Hepatic stellate cell (primary cell): ENCODE measurements around the gene FBLN1.
A peak's percentile ranks its signal among the peaks of the same experiment; 100 is the strongest.
"Not testable (repeated sequence)": the region's sequence is repeated elsewhere in the genome, so short reads cannot be mapped to it uniquely, and the experiment has no call there.

Experiments
- DNase-seq: peaks from one replicate; pipeline ENCODE4 v3.0.0; 2011; ENCODE audit warnings: low spot score

FBLN1 gene

GRCh38 chr22:45476814-45477213 is 25.9 kb upstream of the FBLN1 start:
- no peak for DNase-seq

GRCh38 chr22:45477366-45478107 is 25.1 kb upstream of the FBLN1 start:
- DNase-seq: no peak

DNA sequence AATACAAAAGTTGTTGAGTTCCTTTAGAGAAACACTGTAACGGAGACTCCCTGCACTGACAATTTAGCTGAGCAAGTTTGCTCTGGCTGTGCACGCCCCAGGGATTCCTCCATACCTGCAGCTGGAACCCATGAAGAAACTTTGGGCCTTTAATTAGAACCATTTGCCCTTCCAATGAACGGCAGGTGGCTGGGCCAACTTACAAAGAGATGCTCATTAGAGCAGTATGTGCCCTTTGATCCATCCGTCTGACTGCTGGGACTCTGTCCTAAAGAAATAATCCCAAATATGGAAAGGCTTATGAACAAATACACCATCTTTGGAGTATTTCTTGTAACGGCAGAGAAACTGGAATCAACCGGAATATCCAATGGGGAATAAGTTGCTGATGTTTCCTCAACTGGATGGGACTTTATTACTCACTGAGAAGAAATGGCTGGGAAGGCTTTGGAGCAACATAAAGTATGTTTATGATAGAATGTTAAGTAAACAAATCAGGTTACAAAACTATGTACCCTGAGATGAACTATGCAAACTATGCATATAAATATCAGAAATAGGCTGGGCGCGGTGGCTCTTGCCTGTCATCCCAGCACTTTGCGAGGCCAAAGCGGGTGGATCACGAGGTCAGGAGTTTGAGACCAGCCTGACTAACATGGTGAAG is 24.4 kb upstream of the FBLN1 start:
- peak; percentile 87 for DNase-seq

GRCh38 chr22:45480717-45481116 is 22.0 kb upstream of the FBLN1 start:
- no peak for DNase-seq

DNA sequence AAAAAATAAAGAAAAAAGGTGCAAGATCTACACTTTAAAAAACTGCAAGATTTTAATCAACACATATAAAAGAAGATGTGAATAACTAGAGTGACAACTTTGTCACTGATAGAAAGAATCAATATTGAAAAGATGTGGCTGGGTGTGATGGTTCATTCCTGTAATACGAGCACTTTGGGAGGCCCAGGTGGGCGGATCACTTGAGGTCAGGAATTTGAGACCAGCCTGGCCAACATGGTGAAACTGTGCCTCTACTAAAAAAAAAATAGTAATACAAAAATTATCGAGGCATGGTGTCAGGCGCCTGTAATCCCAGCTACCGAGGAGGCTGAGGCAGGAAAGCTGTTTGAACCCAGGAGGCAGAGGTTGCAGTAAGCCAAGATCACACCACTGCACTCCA is 21.0 kb upstream of the FBLN1 start:
- no peak for DNase-seq

DNA sequence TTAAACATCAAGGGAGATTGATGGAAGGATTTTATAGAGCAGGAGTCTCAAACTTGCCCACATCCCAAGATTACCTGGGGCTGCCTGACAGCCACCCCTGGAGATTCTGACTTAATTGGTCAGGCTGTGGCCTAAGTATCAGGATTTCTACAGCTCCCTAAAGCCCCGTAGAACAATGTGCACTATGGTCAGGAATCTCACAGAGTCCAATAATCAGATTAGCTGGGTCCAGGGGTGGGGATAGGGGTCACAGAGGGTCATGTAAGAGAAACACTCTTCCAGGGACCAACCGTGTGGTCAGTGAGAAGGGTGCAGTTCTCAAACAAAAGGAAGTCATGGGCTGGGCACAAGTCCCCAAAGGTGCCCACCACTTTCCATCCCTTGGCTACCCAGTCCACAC is 20.5 kb upstream of the FBLN1 start:
- DNase-seq: no peak

DNA sequence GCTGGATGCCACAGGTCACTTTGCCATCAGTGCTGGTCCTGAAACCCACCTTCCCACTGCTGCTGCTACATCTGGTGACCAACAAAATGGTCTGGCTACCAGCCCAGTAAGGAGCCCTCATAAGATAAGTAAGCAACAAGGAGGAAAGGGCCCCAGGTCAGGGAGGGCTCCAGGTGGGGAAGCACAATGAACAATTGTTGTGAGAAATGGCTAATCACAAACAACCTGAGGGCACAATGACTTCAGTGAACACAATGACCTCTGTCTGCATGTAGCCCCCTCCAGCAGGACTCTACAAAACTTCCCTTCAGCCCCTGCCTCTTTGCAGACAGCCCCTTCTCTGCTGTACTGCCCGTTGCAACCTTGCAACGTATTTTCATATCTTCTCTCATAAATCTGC is 19.4 kb upstream of the FBLN1 start:
- DNase-seq: no peak

- no peak for DNase-seq
Observed at GRCh38 chr22:45483918-45484499, 18.7 kb upstream of the FBLN1 start.

DNA sequence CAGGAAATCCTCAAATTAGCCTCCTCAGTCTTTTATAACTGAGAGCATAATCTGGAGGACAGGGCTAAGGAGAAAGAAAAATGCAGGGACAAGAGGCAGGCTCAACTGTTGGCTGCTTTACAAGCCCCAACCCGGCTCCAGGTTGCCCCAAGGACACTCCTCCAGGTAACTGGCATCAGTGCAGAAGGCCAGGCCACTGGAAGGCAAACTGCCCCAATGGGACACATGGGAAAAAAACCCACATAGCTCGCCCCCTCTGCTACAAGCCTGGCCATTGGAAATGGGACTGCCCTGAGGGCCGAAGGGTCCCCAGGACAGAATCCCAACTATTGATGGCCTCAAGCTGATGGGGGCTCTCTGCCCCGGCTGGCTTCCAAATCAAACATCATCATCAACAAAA is 17.9 kb upstream of the FBLN1 start:
- no peak for DNase-seq

DNA sequence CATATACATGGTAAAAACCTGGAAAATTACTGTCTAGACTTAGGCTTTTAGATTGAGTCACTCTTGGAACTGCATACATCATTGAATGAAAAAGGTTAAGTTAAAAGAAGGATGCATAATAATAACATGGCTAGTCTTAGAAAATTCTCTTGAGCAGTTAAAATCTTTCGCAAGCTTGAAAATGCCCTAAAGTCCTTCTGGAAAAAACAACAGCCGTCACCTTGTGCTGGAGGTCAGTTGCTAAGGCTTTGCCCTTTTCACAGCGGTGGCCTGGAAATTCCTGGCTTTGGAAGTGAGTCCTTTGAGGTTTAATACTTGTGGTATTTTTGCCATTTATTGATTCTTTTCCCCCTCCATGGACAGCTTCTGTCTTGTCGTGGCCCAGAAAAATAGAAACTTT is 17.4 kb upstream of the FBLN1 start:
- DNase-seq: no peak

- DNase-seq: no peak
Observed at GRCh38 chr22:45488764-45489370, 13.8 kb upstream of the FBLN1 start.

- no peak for DNase-seq
Observed at GRCh38 chr22:45490836-45491235, 11.8 kb upstream of the FBLN1 start.

- no peak for DNase-seq
Observed at GRCh38 chr22:45491841-45492240, 10.8 kb upstream of the FBLN1 start.

- no peak for DNase-seq
Observed at GRCh38 chr22:45493286-45493771, 9.4 kb upstream of the FBLN1 start.

GRCh38 chr22:45494306-45494705 is 8.4 kb upstream of the FBLN1 start:
- not testable (repeated sequence) for DNase-seq

- not testable (repeated sequence) for DNase-seq
Observed at GRCh38 chr22:45495616-45496015, 7.1 kb upstream of the FBLN1 start.

- DNase-seq: no peak
Observed at GRCh38 chr22:45496451-45496941, 6.2 kb upstream of the FBLN1 start.

GRCh38 chr22:45497351-45498145 is 5.1 kb upstream of the FBLN1 start:
- DNase-seq: no peak

DNA sequence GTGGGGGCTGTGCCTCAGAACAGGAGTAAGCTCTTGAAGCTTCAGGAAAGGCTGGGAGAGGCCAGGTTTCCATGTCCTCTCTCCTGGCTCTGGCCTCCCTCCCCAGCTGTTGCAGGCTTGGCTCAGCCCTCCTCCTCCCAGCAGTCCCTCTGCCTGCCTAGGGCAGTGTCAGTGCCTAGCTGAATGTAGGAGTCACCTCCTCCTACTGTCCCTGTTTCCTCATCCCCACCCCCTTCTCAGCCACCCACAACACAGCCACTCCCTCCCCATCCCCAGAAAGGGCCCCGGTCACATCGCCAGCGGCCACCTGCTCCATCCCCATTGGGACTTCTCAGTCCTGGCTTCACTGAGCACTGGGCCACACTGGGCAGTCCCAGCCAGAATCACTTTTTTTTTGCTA is 2.9 kb upstream of the FBLN1 start:
- peak; percentile 6 for DNase-seq

DNA sequence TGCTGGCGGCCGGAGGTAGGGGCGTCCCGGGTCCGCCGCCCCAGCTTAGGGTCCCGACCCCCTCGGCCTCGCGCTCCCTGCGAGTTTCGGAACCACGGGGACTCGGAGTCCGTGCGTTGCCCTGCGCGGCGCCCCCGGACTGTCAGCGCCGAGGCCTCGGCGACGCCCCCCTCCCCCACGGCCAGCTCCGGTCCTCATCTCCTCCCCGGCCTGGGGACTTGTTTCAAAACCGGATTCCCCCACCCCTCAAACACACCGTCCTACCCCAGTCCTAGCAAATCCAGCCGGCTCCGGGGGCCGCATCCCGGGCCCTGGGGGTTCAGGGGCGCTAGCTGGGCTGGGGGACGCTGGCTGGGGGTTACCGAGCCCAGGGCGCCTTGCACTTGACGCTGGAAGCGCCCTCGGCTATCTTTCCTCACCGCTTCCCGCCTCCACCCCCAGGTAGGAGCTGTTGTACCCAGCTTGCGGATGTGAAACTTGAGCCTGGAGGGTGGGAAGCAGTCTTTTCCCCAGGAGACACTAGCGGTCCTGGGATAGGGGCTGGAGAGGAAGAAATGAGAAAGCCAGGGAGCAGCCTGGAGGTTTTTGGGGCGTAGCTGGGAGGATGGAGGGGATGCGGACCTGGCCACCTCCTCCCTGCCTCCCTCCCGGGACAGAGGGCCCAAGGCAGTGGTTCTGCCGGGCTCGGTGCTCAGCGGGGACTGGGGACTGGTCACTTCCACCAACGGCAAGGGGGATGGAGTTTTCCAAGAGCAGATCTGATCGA is 550 bp downstream of the FBLN1 start:
- DNase-seq: peak; percentile 11

- DNase-seq: peak; percentile 8
Observed at GRCh38 chr22:45503816-45504372, 1.2 kb downstream of the FBLN1 start.
